RCC 7860 (cell line): ENCODE measurements around the gene ESD.
"Not testable (repeated sequence)": the region's sequence is repeated elsewhere in the genome, so short reads cannot be mapped to it uniquely, and the experiment has no call there.

Experiments used
- DNase-seq: peaks from one replicate; pipeline ENCODE4 v3.0.0-alpha.2; 2015; ENCODE audit warnings: low spot score
- FAIRE-seq: peaks from 2 replicates; lab custom pipeline; 2012; peaks lifted over from hg19 to GRCh38; lab: Jason Lieb, UNC

ESD gene

DNA sequence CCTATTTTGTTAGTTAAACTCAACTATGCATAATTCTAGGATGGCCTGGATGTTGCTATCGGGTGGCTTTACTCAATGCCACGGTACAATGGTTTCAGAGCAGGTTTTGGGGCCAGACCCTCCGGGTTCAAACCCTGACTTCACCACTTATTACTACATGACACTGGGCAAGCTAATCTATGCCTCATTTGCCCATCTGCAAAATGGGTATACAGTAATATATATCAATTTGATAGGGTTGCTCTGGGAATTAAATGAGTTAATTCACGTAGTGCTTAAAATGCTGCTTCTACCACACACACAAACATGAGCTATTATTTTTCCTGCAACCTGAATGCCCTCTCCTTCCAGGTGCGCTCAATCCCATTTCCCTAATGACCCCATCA, 839 bp downstream of the ESD start:
- FAIRE-seq (no peak), DNase-seq (no peak)

DNA sequence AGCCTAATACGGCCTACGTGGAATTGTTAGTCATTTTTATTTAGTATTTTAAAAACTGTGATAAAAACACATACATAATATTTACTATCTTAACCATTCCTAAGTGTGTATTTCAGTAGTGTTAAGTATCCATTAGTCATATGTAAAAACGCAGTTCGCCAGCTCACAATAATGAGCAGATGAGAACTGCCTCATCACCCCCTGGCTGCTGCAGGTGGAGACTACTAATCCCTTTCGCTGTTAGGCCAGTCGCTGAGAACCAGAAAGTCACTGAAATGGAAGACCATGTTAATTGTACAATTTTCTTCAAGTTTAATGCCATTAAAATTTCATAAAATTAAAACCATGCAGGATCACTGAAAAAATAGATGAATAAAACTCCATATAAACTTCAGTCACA, 1.6 kb downstream of the ESD start:
- DNase-seq (no peak), FAIRE-seq (no peak)

DNA sequence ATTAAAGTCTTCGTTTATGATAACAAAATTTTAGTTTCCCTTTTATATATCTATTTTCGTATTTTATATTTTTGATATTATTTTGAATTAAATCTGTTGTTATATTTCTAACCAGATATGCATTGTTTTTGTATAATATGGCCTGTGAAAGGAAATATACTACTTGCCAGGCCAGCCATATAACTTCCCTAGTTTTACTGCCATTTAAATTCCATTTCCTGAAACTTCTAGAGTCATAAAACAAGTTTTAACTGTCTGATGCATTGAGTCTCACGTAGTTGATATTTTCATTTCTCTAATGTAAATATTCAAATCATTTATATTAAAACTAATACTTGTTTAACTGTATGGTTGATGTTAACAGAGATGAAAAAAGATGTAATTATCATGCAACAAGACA, 13.5 kb downstream of the ESD start:
- FAIRE-seq (no peak), DNase-seq (no peak)

DNA sequence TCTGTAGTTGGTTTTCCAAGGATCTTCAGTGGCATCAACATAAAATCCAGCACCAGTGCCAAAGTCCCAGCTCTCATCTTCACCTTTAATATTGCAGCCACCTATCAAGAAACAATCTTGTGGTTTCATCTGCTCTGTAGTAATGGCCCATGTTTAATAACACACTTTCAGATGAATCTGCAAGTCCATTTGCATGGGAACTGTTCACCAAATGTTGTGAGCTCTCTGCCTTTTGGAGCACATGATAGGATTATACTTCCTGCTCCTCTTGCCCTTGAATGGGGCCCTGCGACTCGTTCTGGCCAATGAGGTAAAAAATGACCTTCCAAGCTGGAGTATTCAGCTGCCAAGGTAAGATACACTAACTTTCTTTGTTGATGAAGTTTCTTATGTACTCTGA, 14.3 kb downstream of the ESD start:
- FAIRE-seq (no peak), DNase-seq (no peak)

DNA sequence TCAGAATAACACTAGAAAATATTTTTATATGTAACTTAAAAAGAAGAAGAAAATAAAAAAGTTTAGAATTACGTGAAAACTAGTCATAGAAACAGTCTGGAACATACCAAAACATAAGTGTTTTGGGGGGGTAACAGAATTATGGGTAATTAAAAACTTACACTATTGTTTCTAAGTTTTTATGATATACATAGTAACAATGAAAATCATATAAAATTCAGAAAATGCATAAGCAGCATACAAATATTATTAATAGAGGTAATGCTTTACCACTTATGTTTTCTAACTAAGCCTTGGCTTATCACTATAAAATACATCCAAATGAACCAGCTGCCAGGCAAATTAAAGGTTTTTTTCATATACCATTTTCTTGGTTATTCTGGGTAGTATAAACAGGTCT, 14.9 kb downstream of the ESD start:
- DNase-seq (no peak), FAIRE-seq (no peak)

DNA sequence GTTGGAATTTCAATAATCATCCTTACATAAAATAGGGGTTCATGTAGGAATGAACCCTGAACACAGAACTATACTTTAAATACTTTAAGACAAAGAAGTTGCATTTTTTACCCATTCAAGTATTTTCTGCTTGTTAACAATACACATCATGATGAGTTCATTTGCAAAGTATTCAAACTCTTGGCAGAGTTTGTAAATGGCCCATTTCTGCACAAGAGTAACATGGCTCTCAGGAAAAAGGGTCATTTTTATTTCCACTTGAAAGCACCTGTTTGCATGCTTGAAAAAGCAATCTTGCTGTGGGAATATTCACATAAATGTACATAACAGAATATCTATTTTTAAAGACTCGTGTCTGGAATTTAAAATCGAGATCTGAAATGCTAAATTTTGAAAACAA, 18.1 kb downstream of the ESD start:
- DNase-seq: no peak
- FAIRE-seq: no peak

DNA sequence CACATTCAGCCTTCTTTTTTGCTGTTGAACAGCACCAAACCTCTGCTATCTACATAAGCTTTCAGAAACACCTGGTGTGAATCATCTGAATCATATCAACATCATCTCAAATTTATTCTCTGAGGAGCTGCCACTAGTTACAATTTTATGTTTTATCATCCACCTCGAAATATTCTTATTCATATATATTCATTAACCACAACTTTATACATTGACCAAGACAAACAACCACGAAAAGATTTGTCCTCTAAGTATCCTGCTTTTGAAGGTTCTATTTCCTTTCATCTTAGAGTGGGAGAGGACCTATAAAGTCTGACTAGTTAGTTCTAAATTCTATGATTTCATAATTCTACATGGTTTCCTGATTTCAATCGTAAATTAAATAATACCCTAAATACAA, 18.9 kb downstream of the ESD start:
- DNase-seq (no peak), FAIRE-seq (no peak)

DNA sequence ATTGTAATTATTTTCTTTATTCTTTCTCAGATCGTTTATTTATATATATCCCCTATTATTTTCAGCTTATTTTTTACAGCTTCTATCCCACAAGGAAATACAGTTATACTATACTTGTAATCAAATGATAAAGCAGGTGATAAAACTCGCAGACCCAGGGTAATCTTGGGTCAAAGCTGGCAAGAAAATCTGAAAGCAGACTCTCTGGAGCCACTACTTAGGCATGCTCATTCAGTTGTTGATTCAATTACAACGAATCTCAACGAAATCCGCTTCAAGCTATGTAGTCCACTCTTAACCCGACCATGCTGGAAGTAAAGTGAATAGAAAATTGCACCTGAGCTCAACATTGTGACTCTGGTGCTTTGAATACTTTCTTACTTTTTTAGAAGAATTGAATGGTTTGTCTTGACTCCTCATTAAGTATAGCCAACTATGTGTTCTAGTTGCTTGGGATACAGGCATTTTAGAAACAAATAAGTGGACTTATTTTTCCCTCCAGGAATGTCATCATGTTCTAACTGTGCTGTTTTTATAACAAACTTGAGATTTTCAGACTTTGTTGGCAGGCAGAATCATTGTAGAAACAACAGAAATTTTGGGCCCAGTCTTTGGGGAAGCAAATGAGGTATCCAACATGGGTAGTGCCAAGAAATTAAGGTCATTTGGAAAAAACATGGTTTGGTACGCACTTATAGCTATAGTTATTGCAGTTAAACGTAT, 21.4 kb downstream of the ESD start:
- FAIRE-seq: no peak
- no peak for DNase-seq

DNA sequence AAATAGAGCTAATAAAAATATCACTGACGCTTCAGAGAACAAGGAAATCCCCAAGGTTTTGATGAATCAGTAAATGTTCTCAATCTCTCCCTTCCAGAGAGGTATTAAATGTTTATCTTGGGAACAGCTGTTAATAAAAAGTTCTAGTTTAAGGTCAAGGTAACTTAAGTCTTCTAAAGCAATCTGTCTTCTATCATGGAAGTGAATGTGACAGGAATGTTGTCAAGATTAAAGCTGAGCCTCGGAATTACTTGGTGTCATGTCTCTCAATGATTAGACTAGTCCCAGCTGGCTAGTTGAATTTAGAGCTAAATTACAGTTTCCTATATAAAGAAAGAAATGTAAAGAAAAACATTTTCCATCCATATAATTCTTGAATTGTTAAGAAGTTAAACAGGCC, 23.4 kb downstream of the ESD start:
- no peak for DNase-seq
- no peak for FAIRE-seq

DNA sequence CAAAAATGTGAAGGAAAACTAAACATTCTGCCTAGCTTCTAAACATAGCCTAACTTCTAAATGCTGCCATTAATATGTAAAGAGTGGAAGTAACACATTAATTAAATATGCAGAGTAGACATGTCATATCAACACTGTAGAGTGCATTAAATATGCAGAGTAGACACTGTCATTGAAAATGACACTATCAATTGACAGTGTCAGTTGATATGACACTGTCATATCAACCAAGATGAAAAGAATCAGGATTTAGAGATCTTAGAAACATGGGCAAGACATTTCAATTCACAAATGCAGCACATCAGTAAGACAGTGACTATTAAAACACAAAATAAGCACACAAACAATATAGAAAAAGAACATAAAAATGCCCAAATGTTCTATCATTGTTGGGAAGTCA, 25.3 kb downstream of the ESD start:
- no peak for FAIRE-seq

DNA sequence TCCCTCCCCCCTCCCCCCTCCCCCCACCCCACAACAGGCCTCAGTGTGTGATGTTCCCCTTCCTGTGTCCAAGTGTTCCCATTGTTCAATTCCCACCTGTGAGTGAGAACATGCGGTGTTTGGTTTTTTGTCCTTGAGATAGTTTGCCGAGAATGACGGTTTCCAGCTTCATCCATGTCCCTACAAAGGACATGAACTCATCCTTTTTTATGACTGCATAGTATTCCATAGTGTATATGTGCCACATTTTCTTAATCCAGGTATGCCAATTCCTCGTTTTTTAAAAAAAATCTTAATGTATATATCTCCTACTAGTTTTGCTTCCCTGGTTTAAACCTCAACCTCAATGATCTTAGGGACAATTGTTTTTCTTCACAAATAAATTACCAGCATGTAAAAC, 27.0 kb downstream of the ESD start:
- DNase-seq, FAIRE-seq: not testable (repeated sequence)

More for the DNA sequence above, 25.3 kb downstream of the ESD start:
- no peak for DNase-seq

DNA sequence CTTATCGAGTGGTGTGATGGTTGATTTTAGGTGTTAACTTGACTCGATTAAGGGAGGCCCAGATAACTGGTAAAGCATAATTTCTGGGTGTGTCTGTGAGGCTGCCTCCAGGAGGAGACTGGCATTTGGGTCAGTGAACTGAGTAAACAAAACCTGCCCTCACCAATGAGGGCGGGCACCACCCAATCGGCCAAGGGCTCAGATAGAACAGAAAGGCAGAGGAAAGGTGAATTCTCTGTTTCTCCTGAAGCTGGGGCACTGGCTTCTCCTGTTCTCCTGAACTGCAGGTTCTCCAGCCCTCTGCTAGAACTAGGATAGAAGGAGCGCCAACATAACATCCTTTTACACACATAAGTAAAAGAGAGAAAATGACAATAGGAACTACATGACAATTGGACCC, 35.1 kb downstream of the ESD start:
- DNase-seq: no peak
- no peak for FAIRE-seq

DNA sequence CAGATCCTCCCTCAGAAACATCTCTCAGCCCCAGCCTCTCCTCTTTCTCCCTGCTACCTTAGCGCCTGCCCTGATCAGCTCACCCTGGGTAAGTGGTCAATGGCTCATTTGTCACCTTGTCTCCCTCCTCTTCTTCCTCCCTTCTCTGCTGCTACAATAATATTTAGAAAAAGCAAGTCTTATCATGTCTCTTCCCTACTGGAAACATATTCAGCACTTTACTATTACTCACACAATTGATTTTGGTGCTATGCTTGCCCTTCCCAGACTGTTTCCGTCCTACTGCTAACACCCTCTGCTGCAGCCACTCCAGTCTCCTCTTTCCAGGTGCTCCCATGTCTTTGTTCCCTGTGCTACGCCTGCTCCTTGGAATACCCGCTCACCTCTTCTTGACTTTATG, 35.8 kb downstream of the ESD start:
- no peak for FAIRE-seq
- no peak for DNase-seq

DNA sequence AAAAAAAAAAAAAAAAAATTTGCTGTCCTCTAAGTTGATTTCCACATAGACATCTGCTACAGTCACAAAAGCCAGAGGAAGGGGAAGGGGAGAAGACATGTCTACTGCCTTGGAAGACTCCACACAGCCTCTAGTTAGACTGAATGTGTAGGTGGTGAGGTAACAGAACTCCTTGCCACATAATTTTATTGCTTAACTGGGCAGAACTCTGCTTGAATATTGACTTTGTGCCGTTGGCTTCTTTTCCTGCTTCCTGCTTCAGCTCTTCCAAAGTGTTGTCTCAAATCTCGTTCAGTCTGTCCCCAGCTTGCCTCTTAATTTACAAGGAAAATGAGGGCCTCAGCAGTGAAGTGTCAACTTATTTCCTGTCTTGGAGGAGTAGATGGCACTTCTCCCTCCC, 37.1 kb downstream of the ESD start:
- FAIRE-seq: no peak
- no peak for DNase-seq

DNA sequence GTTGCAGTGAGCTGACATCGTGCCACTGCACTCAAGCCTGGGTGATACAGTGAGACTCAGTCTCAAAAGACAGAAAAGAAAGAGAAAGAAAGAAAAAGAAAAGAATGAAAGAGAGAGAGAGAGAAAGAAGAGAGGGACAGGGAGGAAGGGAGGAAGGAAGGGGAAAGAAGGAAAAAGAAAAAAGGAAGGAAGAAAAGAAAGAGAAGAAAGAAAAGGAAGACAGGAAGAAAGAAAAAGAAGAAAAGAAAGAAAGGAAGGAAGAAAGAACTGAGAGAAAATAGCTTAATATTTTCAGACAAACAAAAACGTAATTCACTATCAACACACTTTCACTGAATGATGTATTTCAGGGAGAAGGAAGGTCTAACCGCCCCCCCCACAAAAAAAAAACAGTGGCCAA, 39.3 kb downstream of the ESD start:
- DNase-seq (no peak), FAIRE-seq (no peak)

DNA sequence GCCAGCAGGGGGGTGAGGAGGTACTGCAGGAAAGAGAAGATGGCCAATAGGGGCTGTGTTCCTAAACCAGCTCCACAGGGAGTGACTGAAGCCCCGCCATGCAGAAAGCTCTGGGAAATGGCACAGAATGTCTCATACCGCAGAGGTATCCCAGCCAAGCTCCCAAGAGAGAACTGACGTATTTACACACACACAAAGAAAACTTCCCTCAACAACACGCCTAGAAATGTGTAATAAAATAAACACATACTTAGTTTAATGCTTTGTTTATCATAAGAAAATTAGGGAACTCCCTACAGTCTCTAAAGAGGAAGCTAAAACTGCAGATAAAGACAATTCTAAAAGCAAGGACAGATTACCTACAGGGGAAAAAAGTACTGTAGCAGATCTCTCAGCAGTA, 40.0 kb downstream of the ESD start:
- no peak for DNase-seq
- no peak for FAIRE-seq

DNA sequence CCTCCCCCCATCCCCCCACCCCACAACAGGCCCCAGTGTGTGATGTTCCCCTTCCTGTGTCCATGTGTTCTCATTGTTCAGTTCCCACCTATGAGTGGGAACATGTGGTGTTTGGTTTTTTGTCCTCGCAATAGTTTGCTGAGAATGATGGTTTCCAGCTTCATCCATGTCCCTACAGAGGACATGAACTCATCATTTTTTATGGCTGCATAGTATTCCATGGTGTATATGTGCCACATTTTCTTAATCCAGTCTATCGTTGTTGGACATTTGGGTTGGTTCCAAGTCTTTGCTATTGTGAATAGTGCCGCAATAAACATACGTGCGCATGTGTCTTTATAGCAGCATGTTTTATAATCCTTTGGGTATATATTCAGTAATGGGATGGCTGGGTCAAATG, 41.5 kb downstream of the ESD start:
- FAIRE-seq, DNase-seq: not testable (repeated sequence)

DNA sequence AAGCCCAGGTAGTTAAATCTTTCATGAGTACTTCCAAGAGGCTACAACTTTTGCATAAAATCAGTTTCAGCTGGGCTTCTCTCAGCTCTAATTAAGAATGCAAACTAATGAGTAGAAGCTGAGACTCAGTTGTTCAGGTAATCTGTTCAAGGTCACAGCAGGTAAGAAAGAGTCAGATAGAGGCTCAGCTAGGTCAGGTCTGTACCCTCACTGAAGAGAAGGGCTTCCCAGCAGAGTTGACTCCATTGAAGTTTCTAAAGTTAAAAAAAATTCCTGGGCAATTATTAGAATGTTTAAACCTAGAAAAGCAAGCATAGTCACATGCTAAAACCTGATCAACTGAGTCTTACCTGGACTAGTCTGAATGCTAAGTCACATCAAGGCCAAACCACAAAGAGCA, 42.1 kb downstream of the ESD start:
- FAIRE-seq: no peak

DNA sequence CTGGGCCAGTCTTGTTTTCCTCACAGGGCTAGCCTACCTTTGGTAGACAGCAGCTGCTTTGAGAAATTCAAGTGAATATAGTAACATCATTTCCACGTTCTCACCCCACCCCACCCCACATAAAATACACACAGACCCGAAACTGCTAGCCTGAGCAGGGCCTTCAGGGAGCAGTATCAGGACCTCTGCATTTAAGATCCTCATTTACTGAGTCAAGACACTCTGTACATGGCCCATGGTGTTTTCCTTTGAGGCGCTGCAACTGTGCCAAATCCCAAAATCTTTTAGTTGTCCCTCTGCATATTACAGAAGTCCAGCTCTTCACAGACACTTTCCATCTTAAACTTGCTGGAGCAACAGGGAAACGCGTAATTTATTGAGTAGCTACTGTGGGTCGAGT, 43.0 kb downstream of the ESD start:
- DNase-seq (no peak), FAIRE-seq (no peak)

More for the DNA sequence above, 42.1 kb downstream of the ESD start:
- no peak for DNase-seq

DNA sequence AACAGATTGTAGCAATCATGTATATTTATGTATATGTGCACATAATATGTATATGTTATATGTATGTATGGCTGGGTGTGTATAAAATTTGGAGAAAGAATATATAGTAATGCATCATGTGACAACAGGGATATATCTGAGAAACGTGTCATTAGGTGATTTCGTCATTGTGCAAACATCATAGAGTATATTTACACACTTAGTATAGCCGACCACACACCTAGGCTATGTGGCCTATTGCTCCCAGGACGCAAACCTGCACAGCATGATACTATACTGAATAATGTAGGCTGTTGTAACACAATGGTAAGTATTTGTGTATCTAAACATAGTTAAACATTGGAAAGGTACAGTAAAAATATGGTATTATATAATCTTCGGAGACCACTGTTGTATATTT, 43.8 kb downstream of the ESD start:
- DNase-seq (no peak), FAIRE-seq (no peak)

DNA sequence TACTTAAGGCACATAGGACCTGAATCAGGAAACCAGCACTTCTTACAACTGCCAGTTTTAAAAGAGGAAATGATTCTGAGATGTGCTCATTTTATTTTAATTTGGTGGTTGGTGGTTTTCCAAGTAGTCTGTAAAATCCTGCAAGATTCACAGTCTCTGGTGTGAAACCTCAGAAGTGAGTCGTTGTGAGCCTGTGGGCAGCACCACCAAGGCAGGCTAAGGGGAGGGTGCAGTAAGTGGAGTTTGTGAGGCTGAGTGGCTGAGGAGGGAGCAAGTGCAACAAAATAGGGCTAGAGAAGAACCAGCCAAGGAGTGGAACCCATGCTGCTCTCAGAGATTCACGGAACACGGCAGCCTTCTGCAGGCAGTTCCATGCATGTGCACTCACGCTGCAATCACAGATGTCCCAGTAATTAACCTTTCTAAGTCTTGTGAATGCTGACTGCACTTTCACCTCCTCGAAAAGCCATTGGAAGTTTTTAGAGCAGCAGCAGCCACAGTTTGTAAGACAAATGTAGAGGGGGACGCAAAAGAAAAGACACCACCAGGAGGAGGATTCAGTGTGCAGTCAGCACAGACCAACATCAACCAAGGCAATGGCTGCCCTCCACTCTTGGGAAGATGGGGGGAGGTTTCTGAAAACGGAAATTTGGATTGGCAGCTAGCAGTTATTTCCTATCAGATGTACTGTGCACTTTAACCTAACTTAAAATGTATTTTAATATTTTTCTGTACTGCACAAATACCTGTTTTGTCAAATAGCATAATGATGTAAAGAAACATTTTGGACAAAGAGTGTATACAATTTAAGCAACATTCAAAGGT, 44.9 kb downstream of the ESD start:
- FAIRE-seq: no peak
- no peak for DNase-seq

DNA sequence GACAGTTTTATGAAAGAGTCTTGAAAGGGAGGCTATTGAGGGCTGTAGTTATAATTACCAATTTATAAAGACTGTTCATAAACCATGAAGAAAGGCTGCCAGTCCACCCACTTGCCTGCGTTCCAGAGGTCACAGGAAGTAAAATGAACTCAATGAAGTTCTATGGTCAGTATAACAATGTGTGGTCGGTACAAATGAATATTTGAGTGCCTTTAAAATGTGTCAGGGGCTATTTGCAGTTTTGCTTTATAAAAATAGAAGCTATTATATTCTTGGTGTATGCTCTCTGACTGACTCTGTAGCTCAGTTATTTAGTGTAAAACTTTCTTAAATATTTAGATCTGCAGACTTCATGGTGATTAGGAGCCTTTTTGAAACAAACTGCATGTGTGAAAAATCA, 47.0 kb downstream of the ESD start:
- DNase-seq (no peak), FAIRE-seq (no peak)

DNA sequence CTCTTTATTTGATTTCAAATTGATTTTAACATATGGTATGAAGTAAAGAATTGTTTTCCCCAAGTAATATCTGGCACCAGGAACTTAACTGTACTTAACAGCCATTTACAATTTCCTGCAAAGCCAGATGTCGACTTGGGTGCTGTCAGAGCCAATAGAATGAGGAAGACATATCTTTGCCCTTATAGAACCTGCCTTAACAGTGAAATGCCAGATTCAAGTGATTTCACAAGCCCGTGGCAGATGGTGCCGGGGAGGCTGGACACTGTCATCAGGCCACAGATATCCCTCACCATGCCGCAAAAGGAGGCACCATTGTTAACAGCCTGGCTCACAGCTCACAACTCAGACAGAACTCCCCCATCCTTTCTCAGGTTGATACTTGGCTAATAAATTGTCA, 48.7 kb downstream of the ESD start:
- no peak for FAIRE-seq
- no peak for DNase-seq
